NCI-H2107 treated with DMSO at 0.1 percent for 48 hours (cell line): ENCODE data around the gene NEK8.
A peak's percentile ranks its signal among the peaks of the same experiment; 100 is the strongest.
"Not testable (repeated sequence)": the region's sequence is repeated elsewhere in the genome, so short reads cannot be mapped to it uniquely, and the experiment has no call there.

ENCODE experiments used
- DNase-seq: peaks from one replicate; lab custom pipeline; 2025; ENCODE audit not compliant: unreplicated experiment; lab: John Stamatoyannopoulos, UW

NEK8 gene

GRCh38 chr17:28710861-28711722 is 17.5 kb upstream of the NEK8 start:
- DNase-seq, result peak; percentile 67

DNA sequence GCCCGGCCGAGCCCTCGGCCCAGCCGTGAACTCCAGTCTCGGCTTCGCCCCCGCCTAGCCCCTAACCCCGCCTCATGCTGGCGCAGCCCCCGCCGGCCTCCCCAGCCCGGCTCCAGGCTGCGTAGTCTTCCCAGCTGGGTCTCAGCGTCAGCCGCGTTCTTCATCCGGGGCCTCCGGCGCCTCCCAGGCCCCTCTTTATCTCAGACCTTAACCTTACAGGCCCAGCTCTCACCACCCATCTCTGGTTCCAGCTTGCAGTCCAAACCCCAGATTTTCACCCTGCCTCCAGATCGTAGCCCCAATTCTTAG is 16.9 kb upstream of the NEK8 start, which contains the start of gene PROCA1:
TSS of gene PROCA1 (minus strand) at position 166 of the 309 bp plus-strand sequence. CDS start 228 bp downstream, outside the sequence.
- no peak for DNase-seq

GRCh38 chr17:28712032-28712704 is 16.4 kb upstream of the NEK8 start:
- no peak for DNase-seq

DNA sequence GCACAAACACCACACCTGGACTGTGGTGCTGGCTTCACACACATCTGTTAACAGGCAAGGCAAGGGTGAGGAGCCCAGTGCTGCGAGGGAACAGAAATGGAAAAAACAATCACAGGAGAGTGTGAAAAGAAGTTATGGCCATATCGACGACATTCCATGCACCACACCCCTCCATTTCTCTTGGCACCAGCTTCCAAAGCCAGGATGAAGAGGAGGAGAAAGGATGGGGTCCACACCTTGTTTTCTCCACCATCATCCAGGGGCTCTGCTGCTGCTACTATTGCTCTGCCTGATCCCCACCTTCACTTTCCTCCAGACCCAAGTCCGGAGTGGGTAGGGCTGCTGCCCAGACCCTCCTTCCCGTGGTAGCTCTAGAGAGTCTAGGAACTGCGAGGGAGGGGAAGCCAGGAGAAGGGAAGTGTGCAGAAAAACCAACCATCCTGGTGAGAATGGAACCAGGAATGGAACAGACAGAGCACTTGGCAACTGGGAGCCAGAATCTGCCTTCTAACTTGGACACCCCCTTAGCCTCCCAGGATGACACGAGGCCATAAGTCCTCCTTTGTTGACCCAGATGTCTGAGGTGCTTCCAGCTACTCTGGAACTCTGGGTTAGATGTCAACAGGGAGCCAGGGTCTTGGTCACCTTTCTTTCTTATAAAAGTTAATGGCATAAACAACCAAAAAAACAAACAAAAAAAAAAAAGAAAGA is 15.7 kb upstream of the NEK8 start:
- no peak for DNase-seq

DNA sequence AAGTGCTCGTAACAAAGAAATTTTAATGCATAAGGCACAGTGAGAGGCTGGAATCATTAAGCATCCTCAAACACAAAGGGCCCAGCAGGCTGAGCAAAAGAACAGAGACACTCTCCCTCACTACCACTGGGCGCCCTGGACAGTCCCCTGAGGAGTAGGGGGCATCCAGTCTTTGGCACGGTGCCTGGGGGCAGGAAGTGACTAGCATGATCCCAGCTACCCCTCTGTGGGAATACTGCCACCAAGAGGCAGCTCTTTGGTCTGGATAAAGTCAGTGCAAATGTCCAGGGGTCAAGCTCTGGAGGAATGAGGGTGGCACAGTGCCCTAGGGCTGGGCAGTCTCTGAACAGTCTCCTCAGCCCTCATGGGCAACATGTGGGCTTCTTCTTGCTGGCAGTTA is 14.3 kb upstream of the NEK8 start:
- DNase-seq, result no peak

- no peak for DNase-seq
Observed at GRCh38 chr17:28715217-28715616, 13.4 kb upstream of the NEK8 start.

- no peak for DNase-seq
Observed at GRCh38 chr17:28716740-28717577, 11.6 kb upstream of the NEK8 start.

DNA sequence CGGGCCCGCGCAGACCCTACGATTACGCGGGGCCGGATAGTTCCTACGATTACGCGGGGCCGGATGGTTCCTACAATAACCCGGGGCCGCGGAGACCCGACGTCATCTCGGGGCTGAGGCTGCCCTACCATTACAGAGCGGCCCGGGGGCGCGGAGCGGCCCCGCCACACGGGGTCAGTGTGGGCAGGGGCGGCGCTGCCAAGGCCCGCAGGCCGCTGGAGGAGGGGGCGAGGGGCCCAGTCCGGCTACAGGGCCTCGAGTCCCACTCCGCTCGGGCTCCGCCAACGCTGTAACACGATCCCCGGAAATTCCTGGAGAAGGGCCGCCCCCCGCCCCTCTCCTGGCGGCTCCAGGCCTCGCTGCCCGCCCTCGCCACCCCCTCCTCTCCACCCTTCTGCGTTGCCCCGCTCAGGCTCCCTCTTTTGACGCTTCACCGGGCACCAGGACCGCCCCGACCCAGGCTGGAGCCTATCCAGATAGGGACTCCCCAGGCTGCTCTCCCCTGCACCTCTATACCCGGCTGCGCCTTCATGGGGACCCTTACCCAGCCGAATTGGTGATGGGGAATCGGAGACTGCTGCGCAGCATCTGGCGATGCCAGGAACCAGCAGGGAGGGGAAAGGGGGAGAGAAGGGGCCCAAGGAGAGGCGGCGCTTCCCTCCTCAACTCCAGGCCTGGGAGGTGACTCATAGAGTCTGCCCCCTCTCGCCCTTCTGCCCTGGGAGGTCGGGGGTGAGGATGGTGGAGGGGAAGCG is 10.8 kb upstream of the NEK8 start, which contains the start of gene RAB34:
TSS of gene RAB34 (minus strand) at position 291 of the 755 bp plus-strand sequence. CDS start 602 bp downstream, outside the sequence.
- no peak for DNase-seq

GRCh38 chr17:28718333-28719020 is 10.1 kb upstream of the NEK8 start:
- DNase-seq, result no peak

- no peak for DNase-seq
Observed at GRCh38 chr17:28719021-28719433, 9.6 kb upstream of the NEK8 start.

DNA sequence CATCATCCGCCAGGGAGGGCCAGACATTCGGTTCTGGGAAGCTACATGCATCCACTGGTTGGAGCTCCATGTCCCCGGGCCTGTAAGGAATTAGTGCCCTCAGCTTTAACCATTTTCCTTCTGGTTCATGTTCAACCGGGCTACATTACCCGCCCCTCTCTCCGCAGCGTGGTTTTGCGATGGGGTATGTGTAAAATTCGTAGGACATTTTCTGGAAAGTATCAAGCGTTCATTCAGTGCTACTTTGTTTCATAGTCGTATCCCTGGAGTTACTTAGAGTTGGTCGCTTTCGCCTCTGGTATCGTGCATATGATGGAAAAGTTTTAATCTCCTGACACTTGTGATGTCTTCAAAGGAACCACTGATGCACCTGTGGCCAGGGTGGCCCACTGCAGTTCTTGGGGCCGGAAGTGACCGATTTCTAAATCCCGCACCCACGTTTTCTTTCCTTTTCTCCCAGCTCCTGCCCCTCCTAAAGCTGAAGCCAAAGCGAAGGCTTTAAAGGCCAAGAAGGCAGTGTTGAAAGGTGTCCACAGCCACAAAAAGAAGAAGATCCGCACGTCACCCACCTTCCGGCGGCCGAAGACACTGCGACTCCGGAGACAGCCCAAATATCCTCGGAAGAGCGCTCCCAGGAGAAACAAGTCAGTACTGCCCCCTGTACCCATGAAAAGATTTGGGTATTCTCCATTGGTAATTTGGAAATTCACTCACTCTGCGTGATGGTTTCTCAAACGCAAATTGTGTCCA is 8.2 kb upstream of the NEK8 start:
- DNase-seq, result no peak

DNA sequence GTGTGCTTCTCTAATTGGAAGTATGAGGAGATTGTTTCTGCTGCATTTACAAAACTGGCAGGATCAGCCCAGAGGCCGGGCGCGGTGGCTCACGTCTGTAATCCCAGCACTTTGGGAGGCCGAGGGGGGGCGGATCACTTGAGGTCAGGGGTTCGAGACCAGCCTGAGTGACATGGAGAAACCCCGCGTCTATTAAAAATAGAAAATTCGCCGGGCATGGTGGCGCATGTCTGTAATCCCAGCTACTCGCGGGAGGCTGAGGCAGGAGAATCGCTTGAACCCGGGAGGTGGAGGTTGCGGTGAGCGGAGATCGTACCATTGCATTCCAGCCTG is 7.6 kb upstream of the NEK8 start:
- not testable (repeated sequence) for DNase-seq

DNA sequence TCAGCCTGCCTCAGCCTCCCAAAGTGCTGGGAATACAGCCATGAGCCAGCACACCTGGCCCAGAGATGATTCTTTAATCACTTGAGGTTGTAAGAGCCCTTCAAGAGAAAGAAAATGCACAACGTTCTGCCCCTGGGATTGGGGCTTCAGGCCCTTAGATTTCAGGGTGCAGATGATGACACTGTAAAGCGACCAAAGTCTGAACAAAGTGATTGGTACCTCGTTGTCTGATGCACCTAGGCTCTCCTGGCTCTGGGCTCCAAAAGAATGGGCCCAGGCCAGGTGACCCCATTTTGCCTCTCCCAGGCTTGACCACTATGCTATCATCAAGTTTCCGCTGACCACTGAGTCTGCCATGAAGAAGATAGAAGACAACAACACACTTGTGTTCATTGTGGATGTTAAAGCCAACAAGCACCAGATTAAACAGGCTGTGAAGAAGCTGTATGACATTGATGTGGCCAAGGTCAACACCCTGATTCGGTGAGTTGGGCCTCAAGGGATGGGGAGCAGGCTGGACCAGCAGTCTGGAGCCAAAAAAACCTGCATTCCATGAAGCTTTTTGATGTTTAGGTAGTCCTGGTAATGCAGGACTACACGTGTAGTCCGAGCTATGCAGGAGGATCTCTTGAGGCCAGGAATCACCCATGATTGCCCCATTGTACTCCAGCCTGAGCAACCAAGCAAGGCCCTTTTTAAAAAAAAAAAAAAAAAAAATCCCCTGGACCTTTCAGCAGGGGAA is 6.0 kb upstream of the NEK8 start:
- no peak for DNase-seq

GRCh38 chr17:28723159-28723835 is 5.3 kb upstream of the NEK8 start:
- no peak for DNase-seq

- not testable (repeated sequence) for DNase-seq
Observed at GRCh38 chr17:28723836-28724499, 4.6 kb upstream of the NEK8 start.

DNA sequence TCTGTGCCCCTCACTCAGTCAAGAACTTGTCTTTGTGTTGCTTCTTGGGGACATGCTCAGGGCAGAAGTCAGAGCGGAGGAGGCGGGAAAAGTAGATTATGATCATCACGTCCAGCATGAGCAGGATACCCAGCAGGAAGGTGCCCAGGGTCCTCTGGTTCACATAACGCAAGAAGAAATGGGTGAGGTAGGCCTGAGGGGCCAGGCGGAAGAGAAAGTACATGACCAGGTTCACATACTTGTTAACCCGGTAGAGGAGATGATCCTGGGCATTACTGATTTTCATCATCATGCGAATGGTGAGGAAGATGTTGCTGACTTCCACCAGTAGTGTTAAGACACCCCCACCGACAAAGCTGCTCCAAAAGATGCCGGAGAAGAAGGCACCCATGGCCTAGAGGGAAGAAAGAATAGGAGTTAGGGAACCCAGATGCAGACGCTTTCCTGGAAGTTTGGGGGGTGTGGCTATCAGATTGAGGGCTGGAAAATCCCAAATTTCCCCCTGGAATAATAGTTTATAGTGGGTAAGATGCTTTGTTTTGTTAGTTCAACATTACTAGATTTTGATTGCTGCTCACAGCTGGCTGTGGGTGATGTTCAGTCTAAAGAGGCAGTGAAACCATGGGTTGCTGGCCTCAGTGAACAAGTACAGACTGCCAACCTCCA is 4.0 kb upstream of the NEK8 start:
- DNase-seq, result no peak
